Stimulated activated CD8-positive, alpha-beta memory T cell treated with anti-CD3 and anti-CD28 coated beads, Interleukin-12 subunit alpha, Interleukin-12 subunit beta, amount 100 ng/mL, for 24 hours (primary cell): ENCODE results near the gene LDAH.

Experiments
- DNase-seq: peaks from one replicate; pipeline ENCODE4 v3.0.0-alpha.2; 2020; ENCODE audit errors: extremely low read depth

LDAH gene

DNA sequence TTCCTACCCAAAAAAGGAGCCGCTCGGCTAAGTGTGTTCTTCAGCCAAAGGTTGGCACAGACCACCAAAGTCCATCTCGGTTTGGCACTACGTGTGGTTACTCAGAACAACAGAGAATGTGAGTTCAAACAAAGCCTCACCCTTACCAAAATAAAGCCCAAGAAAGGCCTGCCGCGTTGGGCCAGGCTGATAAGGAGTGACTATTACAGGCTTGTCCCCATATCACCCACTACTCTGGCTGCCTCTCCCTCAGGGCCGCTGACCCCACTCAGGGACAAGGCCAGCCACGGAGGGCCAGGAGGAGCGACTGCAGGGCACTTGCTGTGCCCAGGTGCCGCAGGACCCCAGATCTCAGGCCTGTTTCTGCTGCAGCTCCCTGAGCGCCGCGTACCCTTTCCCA, 185.8 kb downstream of the LDAH start:
- no peak for DNase-seq

DNA sequence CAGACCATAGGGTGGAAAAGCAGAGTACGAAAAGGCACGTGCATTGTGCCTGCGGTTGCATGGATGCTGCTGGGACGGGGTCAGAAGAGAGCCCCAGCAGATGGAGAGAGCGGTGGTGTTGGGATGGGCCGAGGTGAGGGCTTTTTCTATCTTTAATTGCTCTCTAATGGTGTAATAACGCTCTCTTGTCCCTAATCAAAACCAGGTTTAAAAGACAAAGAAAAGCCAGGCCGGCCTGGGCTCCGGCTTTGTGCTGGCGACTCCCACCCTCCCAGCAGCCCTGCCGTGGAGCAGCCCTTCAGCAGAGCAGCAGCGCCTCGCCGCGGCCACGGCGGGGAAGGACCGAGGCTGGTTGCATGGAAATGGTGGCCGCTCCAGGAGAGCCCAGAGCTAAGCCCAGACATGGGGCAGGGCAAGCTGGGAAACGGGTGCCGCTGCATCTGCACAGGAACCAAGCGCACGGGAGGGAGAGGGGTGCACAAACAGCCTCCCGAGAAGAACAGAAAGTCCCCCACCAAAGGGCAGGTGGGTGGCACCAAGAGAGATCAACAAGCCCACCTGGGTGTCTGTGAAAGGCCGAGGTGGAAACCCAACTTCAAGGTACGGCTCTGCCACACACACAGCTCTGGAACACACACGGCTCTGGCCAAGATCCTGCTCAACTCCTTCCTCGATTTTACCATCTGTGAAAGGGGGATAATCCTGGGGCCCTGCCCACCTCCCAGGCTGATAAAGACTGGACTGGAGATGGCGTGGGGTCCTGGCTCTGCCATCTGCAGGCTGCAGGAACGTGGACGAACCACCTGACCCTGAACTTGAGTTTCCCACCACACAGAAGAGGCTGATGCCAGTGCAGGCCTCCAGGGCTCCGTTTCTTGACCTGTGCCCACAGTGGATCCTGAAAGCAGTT, 187.0 kb downstream of the LDAH start:
- no peak for DNase-seq

DNA sequence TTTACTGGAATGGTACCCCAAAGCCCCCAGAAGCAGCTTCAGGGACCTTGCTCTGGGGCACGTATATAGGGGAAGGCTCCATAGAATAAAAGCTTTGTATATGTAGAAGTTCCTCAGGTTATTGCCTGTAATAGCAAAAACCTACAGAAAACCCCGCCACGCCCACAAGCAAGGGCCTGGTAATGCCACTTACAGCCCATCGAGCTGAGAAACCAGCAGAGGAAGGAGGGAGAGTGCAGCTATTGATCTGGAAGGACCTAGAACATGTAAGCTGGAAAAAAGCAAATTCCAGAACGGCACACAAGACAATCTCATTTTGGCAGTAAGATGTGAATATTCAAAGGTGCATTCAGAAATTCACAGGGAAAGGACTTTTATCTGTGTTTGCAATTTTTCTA, 187.8 kb downstream of the LDAH start:
- DNase-seq, result no peak

DNA sequence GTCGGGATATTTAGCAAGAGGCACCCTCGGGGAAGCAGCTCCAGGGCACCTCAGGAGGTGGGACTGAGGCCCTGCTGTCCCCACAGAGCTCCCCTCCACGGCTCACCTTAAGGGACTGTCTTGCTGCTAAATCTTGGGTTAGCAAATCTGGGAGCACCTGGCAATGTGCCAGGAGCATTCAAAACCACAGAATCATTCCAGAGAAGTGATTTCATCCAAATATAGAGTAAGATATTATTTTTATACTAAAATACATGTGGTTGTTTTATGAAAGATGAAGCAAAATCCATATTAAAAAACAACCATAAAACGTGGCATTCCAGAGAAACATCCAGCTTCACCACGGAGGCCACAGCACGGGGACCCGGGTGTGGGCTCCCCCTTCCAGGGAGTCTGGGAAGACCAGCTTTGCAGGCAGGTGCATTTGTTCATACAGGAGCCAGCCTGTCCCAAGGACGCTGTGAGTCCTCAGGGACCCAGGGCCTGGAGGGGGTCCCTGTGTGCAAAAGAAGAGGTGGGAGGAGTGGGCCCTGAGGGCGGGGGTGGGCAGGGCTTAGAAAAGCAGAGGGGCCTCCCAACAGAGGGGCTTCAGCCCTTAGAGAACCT, 188.3 kb downstream of the LDAH start:
- DNase-seq, result no peak
